ENCODE results near the gene TNF. TPM values are rescaled to one million over a fixed set of nuclear protein-coding genes. Genes with fewer than 3 reads are reported as not detected.

The TNF gene
- total RNA-seq: under 1 TPM in 1 of 4 donors, not detected in 3; 0.81 TPM

DNA sequence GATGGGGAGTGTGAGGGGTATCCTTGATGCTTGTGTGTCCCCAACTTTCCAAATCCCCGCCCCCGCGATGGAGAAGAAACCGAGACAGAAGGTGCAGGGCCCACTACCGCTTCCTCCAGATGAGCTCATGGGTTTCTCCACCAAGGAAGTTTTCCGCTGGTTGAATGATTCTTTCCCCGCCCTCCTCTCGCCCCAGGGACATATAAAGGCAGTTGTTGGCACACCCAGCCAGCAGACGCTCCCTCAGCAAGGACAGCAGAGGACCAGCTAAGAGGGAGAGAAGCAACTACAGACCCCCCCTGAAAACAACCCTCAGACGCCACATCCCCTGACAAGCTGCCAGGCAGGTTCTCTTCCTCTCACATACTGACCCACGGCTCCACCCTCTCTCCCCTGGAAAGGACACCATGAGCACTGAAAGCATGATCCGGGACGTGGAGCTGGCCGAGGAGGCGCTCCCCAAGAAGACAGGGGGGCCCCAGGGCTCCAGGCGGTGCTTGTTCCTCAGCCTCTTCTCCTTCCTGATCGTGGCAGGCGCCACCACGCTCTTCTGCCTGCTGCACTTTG lies at the start of gene TNF:
Gene TNF, plus strand, starts transcription at position 231 of the 567 bp plus-strand sequence. Its CDS starts 177 bp downstream, at position 408.
- WGBS, 2 donors (ENCODE audit: low coverage in 1 of 2): 40 to 67% methylated on average over 1 to 9 of the region's 19 CpGs
- Histone ChIP-seq H3K36me3 (no peaks in the 10 kb centered on the region), H3K9me3 (no peaks in the 10 kb centered on the region), H3K4me3 (peak within 1 kb of the TSS; percentile 21 to 38), H3K27me3 (peaks cover 15% of the 10 kb centered on the region), H3K4me1 (peaks cover 0 to 3% (median 0%) of the 10 kb centered on the region in 3 donors), H3K27ac (peak within 1 kb of the TSS; percentile 24 to 71 (median 54))
- ATAC-seq: peak; percentile 49
- TF ChIP-seq EP300 (IDR thresholded peaks at IDR 0.05) (no peak), POLR2A (IDR thresholded peaks at IDR 0.05) (peak; percentile 19 to 34), POLR2AphosphoS5 (IDR thresholded peaks at IDR 0.05) (peak; percentile 22)

DNA sequence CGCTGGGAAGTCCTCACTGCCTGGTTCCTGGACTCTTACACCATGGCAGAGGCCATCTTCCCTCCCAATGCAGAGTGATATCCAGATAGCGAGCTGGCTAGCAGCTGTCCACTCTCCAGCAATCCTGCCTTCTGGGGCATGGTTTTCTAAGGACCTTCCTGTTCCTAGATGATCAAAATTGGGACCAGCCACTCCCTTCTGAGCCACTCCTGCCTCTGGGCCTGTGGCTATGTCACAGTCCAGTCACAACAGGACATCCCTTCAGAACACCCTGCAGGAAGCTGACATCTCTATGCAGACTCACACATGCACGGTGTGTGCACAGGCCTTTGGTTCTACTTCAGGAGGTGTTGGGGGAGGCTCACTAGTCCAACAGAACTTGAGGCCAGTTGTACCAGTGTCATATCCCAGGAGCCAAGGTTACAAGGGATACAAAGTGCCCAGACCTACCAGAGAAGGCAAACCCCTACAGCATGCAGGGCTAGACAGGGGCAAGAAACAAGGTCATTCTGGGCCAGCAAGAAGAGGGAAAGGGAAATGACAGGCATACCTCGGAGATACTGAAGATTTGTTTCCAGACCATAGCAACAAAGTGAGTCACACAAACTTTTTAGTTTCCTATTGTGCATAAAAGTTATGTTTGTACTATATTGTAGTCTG lies 49.3 kb upstream of the TNF start:
- Histone ChIP-seq H3K4me3 (no peak overlapping the region), H3K36me3 (peaks cover 0 to 19% of the 10 kb centered on the region in 2 donors), H3K27me3 (no peaks in the 10 kb centered on the region), H3K9me3 (no peaks in the 10 kb centered on the region), H3K4me1 (no peaks in the 10 kb centered on the region), H3K27ac (no peak overlapping the region)
- TF ChIP-seq, protein P1, sequence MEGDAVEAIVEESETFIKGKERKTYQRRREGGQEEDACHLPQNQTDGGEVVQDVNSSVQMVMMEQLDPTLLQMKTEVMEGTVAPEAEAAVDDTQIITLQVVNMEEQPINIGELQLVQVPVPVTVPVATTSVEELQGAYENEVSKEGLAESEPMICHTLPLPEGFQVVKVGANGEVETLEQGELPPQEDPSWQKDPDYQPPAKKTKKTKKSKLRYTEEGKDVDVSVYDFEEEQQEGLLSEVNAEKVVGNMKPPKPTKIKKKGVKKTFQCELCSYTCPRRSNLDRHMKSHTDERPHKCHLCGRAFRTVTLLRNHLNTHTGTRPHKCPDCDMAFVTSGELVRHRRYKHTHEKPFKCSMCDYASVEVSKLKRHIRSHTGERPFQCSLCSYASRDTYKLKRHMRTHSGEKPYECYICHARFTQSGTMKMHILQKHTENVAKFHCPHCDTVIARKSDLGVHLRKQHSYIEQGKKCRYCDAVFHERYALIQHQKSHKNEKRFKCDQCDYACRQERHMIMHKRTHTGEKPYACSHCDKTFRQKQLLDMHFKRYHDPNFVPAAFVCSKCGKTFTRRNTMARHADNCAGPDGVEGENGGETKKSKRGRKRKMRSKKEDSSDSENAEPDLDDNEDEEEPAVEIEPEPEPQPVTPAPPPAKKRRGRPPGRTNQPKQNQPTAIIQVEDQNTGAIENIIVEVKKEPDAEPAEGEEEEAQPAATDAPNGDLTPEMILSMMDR (IDR thresholded peaks at IDR 0.05): no peak
- TF ChIP-seq EP300 (IDR thresholded peaks at IDR 0.05) (no peak), POLR2A (IDR thresholded peaks at IDR 0.05) (no peak), POLR2AphosphoS5 (IDR thresholded peaks at IDR 0.05) (no peak)
- WGBS, 2 donors (ENCODE audit: low coverage in 1 of 2): 78 to 83% methylated on average over 1 to 3 of the region's 4 CpGs
- no peak for ATAC-seq

DNA sequence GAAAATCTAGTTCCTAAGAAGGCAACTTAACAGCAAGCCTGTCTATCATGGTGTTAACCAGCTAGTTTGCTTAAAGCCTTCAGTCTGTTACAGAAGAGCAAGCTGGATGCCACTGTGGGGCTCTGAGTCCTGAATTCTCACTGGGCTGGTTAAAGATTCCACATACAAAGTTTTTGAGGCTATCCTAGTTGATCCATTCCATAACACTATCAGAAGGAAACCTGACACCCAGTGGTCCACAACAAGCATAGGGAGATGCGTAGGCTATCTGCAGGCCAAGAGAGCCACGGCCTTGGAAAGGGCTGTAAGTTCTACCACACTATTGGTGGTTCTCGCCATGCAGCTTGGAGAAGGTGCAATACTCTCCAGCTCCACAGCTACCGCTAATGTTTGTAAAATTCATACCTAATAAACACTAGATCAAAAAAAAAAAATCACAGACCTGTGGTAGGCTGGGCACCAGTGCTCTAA lies 47.0 kb upstream of the TNF start:
- Histone ChIP-seq H3K36me3 (peaks cover 0 to 41% of the 10 kb centered on the region in 2 donors), H3K9me3 (no peaks in the 10 kb centered on the region), H3K4me3 (no peak overlapping the region), H3K27me3 (no peaks in the 10 kb centered on the region), H3K27ac (no peak overlapping the region), H3K4me1 (no peaks in the 10 kb centered on the region)
- no peak for ATAC-seq
- 58 to 72% methylated on average over 2 to 3 of the region's 4 CpGs for WGBS, 2 donors (ENCODE audit: low coverage in 1 of 2)
- TF ChIP-seq POLR2AphosphoS5 (IDR thresholded peaks at IDR 0.05) (no peak), EP300 (IDR thresholded peaks at IDR 0.05) (no peak), POLR2A (IDR thresholded peaks at IDR 0.05) (no peak)
- TF ChIP-seq, protein P1 (IDR thresholded peaks at IDR 0.05): no peak

DNA sequence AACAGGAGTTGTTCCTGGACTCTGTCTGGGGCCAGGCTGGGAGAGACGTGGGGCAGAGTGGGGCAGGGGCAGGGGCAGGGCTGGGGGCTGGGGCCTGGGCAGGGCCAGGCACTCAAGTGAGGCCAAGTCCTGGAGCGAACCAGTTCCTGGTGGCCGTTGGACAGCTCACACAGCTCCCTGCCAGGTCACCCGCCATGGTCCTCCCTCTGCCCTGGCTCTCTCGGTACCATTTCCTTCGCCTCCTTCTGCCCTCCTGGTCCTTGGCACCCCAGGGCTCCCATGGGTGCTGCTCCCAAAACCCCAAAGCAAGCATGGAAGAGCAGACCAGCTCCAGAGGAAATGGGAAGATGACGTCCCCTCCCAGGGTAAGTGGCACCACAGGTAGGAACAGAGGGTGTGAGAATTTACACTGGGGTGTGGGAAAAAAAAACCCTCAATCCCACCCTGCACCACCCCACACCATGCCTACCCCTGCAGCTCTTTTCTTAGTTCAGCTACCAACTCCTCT lies 46.5 kb upstream of the TNF start, which contains the start of gene MCCD1:
Gene MCCD1, plus strand, starts transcription at position 142 of the 508 bp plus-strand sequence. Its CDS starts 53 bp downstream, at position 195.
- Histone ChIP-seq H3K4me1 (no peaks in the 10 kb centered on the region), H3K36me3 (peaks cover 0 to 47% of the 10 kb centered on the region in 2 donors), H3K4me3 (no peak within 1 kb of the TSS), H3K9me3 (no peaks in the 10 kb centered on the region), H3K27me3 (no peaks in the 10 kb centered on the region), H3K27ac (no peak within 1 kb of the TSS)
- ATAC-seq: no peak
- TF ChIP-seq EP300 (IDR thresholded peaks at IDR 0.05): no peak
- no peak for TF ChIP-seq POLR2A (IDR thresholded peaks at IDR 0.05)
- TF ChIP-seq, protein P1 (IDR thresholded peaks at IDR 0.05): no peak
- TF ChIP-seq POLR2AphosphoS5 (IDR thresholded peaks at IDR 0.05): no peak
- WGBS, 2 donors (ENCODE audit: low coverage in 1 of 2): 14 to 74% methylated on average over 1 to 3 of the region's 7 CpGs

DNA sequence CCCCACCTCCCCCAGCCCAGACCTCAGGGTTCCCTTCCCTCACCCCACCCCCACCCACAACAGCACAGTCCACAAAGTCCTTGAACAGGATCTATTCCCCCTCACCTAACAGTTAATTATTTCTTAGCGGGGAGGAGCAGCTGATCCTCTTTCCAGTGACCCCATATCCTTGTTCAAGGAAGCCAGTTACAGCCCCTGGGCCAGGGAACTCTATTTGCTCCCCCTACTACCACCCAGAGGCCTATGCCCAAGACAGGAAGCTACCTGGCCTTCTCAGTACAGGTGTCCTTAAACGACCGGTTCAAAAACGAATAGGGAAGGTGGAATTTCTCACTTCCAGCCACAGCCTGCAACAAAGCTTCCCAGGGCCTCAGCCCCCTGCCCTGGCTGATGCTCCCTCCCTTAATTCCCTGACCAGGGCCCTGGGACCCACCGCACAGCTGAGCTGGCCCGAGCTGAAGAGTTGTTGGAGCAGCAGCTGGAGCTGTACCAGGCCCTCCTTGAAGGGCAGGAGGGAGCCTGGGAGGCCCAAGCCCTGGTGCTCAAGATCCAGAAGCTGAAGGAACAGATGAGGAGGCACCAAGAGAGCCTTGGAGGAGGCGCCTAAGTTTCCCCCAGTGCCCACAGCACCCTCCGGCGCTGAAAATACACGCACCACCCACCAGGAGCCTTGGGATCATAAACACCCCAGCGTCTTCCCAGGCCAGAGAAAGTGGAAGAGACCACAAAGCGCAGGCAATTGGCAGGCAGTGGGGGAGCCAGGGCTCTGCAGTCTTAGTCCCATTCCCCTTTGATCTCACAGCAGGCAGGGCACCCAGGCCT lies 45.8 kb upstream of the TNF start:
- Histone ChIP-seq H3K4me3 (no peak overlapping the region), H3K27me3 (no peaks in the 10 kb centered on the region), H3K36me3 (peaks cover 0 to 53% of the 10 kb centered on the region in 2 donors), H3K27ac (no peak overlapping the region), H3K9me3 (no peaks in the 10 kb centered on the region), H3K4me1 (no peaks in the 10 kb centered on the region)
- 25% methylated on average over 2 of the region's 12 CpGs; no CpG with 5 or more reads in 1 of the 2 donors for WGBS, 2 donors (ENCODE audit: low coverage in 1 of 2)
- TF ChIP-seq POLR2AphosphoS5 (IDR thresholded peaks at IDR 0.05): peak; percentile 16
- TF ChIP-seq EP300 (IDR thresholded peaks at IDR 0.05): no peak
- no peak for ATAC-seq

Data from gastroesophageal sphincter (tissue), 4 donors.